Measurements from ENCODE around the gene AGL.

DNA sequence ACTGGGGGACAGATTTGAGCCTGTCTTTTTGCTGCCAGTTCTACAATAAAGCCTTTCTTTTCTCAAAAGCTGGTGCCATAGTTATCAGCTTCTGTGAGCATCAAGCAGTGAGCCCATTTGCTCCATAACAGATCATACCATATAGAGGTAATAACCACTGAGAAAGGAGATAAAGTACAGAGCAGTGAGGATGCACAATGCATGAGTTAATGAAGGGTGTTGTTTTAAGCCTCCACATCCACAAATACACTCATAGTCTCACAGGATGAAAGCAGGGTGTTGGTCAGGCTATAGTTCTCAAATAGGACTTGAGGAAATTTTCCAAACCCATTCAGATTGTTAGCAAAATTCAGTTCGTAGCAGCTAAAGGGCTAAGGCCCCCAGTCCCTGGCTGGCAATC lies 94.0 kb downstream of the AGL start:
- TF ChIP-seq POLR2A (IDR thresholded peaks at IDR 0.05) (no peak), POLR2AphosphoS5 (IDR thresholded peaks at IDR 0.05) (no peak)
- TF ChIP-seq, protein P1, sequence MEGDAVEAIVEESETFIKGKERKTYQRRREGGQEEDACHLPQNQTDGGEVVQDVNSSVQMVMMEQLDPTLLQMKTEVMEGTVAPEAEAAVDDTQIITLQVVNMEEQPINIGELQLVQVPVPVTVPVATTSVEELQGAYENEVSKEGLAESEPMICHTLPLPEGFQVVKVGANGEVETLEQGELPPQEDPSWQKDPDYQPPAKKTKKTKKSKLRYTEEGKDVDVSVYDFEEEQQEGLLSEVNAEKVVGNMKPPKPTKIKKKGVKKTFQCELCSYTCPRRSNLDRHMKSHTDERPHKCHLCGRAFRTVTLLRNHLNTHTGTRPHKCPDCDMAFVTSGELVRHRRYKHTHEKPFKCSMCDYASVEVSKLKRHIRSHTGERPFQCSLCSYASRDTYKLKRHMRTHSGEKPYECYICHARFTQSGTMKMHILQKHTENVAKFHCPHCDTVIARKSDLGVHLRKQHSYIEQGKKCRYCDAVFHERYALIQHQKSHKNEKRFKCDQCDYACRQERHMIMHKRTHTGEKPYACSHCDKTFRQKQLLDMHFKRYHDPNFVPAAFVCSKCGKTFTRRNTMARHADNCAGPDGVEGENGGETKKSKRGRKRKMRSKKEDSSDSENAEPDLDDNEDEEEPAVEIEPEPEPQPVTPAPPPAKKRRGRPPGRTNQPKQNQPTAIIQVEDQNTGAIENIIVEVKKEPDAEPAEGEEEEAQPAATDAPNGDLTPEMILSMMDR (IDR thresholded peaks at IDR 0.05), result no peak
